Raji (cell line): Measurements from ENCODE around the gene C6orf120.

Experiments used
- POLR2A ChIP-seq: IDR thresholded peaks from 2 replicates; pipeline ENCODE4 v1.6.1; 2011; ENCODE audit warnings: low read depth, low read length, control low read depth; ENCODE audit not compliant: insufficient read depth

The C6orf120 gene

GRCh38 chr6:169669147-169669546, 32.8 kb upstream of the C6orf120 start:
- TF ChIP-seq POLR2A = no peak

DNA sequence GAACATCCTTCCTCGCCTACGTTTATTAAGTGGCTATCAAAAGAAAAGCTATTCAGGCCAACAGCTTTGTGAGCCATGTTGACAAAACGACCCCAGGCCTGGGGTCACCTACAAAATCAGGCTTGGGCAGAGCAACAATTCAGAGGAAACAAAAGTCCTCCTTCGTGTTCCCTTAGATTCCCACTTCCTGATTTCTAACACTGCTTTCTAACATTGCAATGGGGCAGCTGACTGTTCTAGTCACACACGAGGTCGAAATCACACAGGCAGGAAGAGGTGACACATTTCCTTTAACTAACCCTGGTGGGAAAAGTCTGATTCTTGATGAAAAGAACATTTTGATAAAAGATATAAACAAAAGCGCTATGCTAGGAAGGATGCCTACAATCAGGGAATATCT, 32.0 kb upstream of the C6orf120 start:
- TF ChIP-seq POLR2A = no peak

DNA sequence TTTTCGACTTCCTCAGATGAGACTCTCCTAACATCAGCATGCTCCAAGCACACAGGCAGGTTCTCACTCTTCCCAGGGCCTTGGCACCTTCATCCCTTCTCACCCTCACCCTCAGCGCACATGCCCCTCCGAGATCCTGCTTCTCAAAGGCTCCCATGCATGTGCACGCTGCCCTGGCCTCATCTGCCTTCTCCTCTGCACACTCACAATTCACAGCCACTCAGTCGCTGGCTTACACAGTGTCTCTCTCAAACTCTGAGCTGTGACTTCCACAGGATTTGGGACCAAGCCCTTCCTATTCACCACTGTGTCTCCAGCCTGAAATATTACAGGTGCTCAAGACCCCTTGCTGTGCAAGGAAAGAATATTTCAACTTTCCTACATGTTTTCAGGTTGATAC, 30.4 kb upstream of the C6orf120 start:
- TF ChIP-seq POLR2A = no peak

GRCh38 chr6:169675011-169675410, 26.9 kb upstream of the C6orf120 start:
- no peak for TF ChIP-seq POLR2A

- TF ChIP-seq POLR2A = no peak
Observed at GRCh38 chr6:169677096-169677495, 24.8 kb upstream of the C6orf120 start.

DNA sequence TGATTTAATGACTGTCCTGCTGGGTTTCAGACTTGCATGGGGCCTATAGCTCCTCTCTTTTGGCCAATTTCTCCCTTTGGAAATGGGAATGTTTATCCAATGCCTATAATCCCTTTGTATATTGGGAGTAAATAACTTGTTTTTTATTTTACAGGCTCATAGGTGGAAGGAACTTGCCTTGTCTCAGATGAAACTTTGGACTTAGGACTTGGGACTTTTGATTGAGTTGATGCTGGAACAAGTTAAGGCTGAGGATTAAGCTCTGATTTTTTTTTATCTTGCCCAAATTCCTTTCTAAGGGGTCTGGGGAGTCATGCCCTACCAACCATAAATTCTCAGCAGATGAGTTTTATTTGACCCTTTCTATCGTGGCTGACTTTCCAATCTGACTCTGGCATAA, 23.6 kb upstream of the C6orf120 start:
- no peak for TF ChIP-seq POLR2A

DNA sequence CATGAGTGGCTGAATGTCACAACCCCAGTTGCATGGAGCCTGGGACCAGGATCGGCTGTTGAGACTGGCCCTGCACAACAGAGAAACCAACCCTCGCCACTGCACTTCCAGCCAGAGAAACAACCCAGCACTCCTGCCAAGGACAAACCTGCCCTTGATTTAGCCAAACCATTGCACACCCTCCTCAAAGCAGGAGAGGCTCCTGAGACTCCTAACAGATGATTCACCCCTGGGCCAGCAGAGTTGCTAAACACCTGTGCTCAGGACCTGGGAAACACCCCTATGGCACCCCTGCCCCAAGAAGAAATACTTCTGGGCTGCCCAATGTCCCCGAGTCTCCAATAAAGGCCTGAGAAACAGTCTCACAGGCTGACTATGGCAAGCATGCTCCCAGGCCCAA, 17.9 kb upstream of the C6orf120 start:
- TF ChIP-seq POLR2A = no peak

DNA sequence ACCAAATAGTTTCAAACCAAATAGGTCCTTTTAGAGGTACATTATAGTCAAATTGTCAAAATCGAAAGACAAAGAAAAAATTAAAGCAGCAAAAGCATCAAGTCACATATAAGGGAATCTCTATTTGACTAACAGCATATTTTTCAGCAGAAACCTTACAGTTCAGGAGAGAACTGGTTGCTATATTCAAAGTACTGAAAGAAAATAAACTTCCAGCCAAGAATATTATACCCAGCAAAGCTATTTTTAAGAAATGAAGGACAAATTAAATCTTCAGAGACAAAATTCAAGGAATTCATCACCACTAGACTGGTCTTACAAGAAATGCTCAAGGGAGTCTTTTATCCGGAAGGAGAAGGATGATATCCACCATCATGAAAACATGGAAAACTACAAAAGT, 16.1 kb upstream of the C6orf120 start:
- no peak for TF ChIP-seq POLR2A

DNA sequence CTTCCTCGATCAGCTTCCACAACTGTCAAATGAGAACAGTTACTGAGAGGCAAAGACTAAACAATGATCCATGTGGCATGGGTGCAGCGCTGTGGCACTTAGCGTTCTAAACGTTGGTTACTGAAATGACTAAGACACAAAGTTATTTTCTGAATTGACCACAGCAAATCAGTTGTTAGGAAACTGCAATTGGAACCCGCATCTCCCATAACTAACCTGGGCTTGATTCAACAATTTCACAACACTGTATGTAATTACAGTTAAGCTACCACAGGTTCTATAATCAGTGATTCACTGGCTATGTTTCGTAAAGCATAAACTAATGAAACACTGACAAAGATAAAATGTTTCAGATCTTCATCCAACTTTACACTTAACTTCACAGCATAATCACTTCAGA, 12.6 kb upstream of the C6orf120 start:
- no peak for TF ChIP-seq POLR2A

GRCh38 chr6:169691260-169691659, 10.7 kb upstream of the C6orf120 start:
- no peak for TF ChIP-seq POLR2A

- TF ChIP-seq POLR2A = no peak
Observed at GRCh38 chr6:169692516-169692915, 9.4 kb upstream of the C6orf120 start.

GRCh38 chr6:169695131-169695530, 6.8 kb upstream of the C6orf120 start:
- no peak for TF ChIP-seq POLR2A

DNA sequence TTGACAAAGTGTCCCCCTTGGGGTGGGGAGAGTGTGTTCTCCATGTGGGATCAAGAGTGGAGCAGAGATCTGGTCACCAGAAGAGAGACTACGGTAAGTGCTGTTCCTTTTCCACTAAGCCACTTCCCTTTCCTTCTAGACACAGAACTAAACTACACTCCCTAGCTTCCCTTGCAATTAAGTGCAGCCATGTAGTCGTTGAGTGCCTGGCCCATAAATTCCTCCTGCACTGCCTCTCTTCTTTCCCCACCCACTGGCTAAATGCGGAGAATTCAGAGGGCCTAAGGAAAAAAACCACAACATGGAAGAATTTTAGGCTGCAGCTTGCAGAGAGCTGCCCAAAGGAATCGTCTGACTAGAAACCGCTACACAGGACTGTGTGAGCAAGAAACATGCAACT, 1.6 kb upstream of the C6orf120 start:
- no peak for TF ChIP-seq POLR2A

- TF ChIP-seq POLR2A = no peak
Observed at GRCh38 chr6:169701311-169701953, 494 bp upstream of the C6orf120 start.

GRCh38 chr6:169702840-169703246, 917 bp downstream of the C6orf120 start:
- TF ChIP-seq POLR2A = no peak

- no peak for TF ChIP-seq POLR2A
Observed at GRCh38 chr6:169707772-169708171, 5.8 kb downstream of the C6orf120 start.

DNA sequence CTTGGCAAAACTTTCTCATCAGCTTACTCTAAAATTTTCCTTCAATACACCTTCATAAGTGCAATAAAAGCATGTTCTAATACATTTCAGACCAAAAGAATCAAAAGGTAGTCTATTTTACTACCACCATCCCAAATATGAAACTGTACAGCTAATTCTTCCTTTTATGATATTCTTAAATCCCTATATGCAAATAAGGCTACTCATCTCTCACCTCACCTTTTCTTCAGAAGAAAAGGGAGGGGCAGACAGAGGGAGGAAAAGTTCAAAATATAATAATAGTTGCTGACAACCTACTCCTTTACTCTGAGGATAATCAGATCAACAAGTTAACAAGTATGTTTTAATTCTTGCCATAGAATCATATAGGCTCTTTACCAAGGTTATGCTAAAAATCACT, 7.4 kb downstream of the C6orf120 start:
- TF ChIP-seq POLR2A = no peak
